Measurements from ENCODE around the gene GLOD5. TPM values are rescaled to one million over a fixed set of nuclear protein-coding genes. Genes with fewer than 3 reads are reported as not detected.

Gene GLOD5
- total RNA-seq: not detected

GRCh38 chrX:48761674-48762471 lies at the start of gene GLOD5:
GLOD5 (plus strand) TSS chrX:48761747; CDS start chrX:48761791, 44 bp downstream.
- Mint-ChIP-seq H3K4me1 (ENCODE audit: low read depth) (peaks cover 4% of the 10 kb centered on the region), H3K4me3 (no peak within 1 kb of the TSS), H3K9me3 (no peaks in the 10 kb centered on the region), H3K27ac (no peak within 1 kb of the TSS), H3K36me3 (ENCODE audit: insufficient read depth in 2 of 2) (no peaks in the 10 kb centered on the region), H3K27me3 (ENCODE audit: low read depth) (peaks cover 23% of the 10 kb centered on the region)
- DNase-seq (peak; percentile 6 to 22), ATAC-seq (replicated peaks in 1 of 2) (peak; percentile 47 to 58)

DNA sequence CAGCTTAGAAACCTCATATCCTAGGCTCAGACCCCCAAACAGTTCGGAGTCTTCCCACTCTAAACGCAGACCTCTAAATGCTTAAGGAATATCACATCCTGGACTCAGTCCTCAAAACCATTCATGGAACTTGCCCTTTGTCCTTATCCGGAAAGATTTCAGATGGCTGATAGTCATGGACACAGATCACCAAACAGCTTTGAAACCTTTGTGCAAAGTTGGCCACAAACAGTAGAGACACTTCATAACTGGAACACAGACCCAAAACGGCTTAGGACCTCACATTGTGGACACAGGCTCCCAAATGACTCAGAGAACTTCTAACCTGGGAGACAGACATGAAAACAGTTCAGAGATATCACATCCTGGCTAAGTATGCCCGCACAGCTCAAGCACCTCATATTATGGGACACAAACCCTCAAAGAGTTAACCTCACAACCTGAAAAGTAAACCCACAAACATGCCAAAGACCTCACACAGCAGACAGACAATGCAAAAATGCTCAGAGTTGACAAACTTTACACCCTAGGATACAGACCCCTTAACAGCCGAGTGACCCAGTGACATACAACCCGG lies 49.5 kb upstream of the GLOD5 start:
- no peak for DNase-seq
- peak in 1 of 2 donors; percentile 12 for ATAC-seq (replicated peaks in 1 of 2)
- H3K4me1 Mint-ChIP-seq (ENCODE audit: low read depth): peaks cover 58% of the 10 kb centered on the region
- peaks cover 28% of the 10 kb centered on the region for H3K27me3 Mint-ChIP-seq (ENCODE audit: low read depth)
- H3K4me3 Mint-ChIP-seq: peak overlapping the region; percentile 63 to 78
- H3K9me3 Mint-ChIP-seq: peaks cover 0 to 3% of the 10 kb centered on the region in 2 donors
- H3K27ac Mint-ChIP-seq: peak overlapping the region; percentile 85
- H3K36me3 Mint-ChIP-seq (ENCODE audit: insufficient read depth in 2 of 2): no peaks in the 10 kb centered on the region

DNA sequence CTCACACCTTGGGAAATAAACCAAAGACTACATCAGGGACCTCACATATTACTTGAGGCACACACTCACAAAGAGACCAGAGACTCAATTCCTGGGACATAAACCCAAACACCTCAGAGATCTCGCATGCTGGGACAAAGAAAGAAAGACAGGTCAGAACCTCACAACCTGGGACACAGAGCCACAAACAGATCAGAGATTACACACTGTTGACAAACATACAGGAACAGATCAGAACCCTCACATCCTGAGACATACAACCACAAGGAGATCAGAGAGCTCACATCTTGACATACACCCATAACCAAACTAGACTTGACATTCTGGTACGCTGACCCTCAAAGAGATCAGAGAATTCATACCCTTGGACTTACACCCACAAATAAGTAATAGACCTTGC lies 47.7 kb upstream of the GLOD5 start:
- DNase-seq (no peak), ATAC-seq (replicated peaks in 1 of 2) (peak; percentile 54 to 67)
- peaks cover 38% of the 10 kb centered on the region for H3K27me3 Mint-ChIP-seq (ENCODE audit: low read depth)
- H3K4me1 Mint-ChIP-seq (ENCODE audit: low read depth): peaks cover 67% of the 10 kb centered on the region
- peaks cover 0 to 2% of the 10 kb centered on the region in 2 donors for H3K36me3 Mint-ChIP-seq (ENCODE audit: insufficient read depth in 2 of 2)
- H3K4me3 Mint-ChIP-seq: peak overlapping the region; percentile 63 to 78
- H3K9me3 Mint-ChIP-seq: peaks cover 0 to 3% of the 10 kb centered on the region in 2 donors
- H3K27ac Mint-ChIP-seq: peak overlapping the region; percentile 85

DNA sequence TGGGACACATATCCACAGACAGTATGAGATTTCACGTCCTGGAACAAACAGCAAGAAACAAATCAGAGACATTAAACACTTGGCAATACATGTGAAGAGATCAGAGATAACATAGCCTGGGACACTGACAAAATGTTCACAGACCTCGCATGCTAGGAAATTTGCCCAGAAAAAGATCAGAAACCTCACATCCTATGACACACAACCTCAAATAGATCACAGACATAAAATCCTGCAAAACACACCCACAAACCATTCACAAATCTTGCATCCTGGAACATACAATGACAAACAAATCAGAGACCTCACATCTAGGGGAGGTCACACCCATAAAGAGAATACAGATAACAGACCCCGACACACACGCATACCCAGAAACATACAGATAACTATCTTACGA lies 47.0 kb upstream of the GLOD5 start:
- peaks cover 0 to 2% of the 10 kb centered on the region in 2 donors for H3K36me3 Mint-ChIP-seq (ENCODE audit: insufficient read depth in 2 of 2)
- peaks cover 0 to 3% of the 10 kb centered on the region in 2 donors for H3K9me3 Mint-ChIP-seq
- peak overlapping the region; percentile 85 for H3K27ac Mint-ChIP-seq
- no peak for DNase-seq
- H3K27me3 Mint-ChIP-seq (ENCODE audit: low read depth): peaks cover 40% of the 10 kb centered on the region
- H3K4me3 Mint-ChIP-seq: peak overlapping the region; percentile 63 to 78
- ATAC-seq (replicated peaks in 1 of 2): peak; percentile 21 to 33
- peaks cover 70% of the 10 kb centered on the region for H3K4me1 Mint-ChIP-seq (ENCODE audit: low read depth)

DNA sequence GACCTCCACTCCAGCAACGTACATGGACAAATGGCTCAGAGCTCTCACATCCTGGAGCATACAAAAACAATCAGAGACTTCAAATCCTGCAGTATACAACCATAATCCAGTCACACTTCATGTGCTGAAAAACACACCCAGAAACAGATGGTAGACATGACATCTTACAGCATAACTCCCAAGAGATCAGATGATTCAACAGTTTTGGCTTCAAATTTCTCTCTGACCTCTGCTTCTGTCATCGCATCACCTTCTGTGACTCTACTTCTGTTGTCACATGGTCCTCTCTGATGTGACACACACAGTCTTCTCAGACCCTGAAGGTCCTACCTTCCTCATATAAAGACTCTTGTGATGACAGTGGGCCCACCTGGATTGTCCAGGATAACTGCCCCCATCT lies 46.5 kb upstream of the GLOD5 start:
- ATAC-seq (replicated peaks in 1 of 2) (peak; percentile 27 to 36), DNase-seq (no peak)

GRCh38 chrX:48715876-48716502 lies 45.6 kb upstream of the GLOD5 start:
- H3K27ac Mint-ChIP-seq: peak overlapping the region; percentile 71
- peaks cover 0 to 3% of the 10 kb centered on the region in 2 donors for H3K9me3 Mint-ChIP-seq
- peak in 1 of 2 donors; percentile 8 for DNase-seq
- peak overlapping the region in 1 of 2 donors; percentile 78 for H3K4me3 Mint-ChIP-seq
- H3K27me3 Mint-ChIP-seq (ENCODE audit: low read depth): peaks cover 40% of the 10 kb centered on the region
- H3K36me3 Mint-ChIP-seq (ENCODE audit: insufficient read depth in 2 of 2): peaks cover 0 to 2% of the 10 kb centered on the region in 2 donors
- H3K4me1 Mint-ChIP-seq (ENCODE audit: low read depth): peaks cover 66% of the 10 kb centered on the region
- peak in 1 of 2 donors; percentile 9 for ATAC-seq (replicated peaks in 1 of 2)

More for the DNA sequence above, 46.5 kb upstream of the GLOD5 start:
- Mint-ChIP-seq H3K27me3 (ENCODE audit: low read depth) (peaks cover 40% of the 10 kb centered on the region), H3K27ac (peak overlapping the region; percentile 85), H3K36me3 (ENCODE audit: insufficient read depth in 2 of 2) (peaks cover 0 to 2% of the 10 kb centered on the region in 2 donors), H3K4me3 (peak overlapping the region; percentile 63 to 78), H3K9me3 (peaks cover 0 to 3% of the 10 kb centered on the region in 2 donors), H3K4me1 (ENCODE audit: low read depth) (peaks cover 70% of the 10 kb centered on the region)

- ATAC-seq (replicated peaks in 1 of 2): no peak
- H3K4me1 Mint-ChIP-seq (ENCODE audit: low read depth): peaks cover 28% of the 10 kb centered on the region
- no peak overlapping the region for H3K4me3 Mint-ChIP-seq
- H3K27me3 Mint-ChIP-seq (ENCODE audit: low read depth): peaks cover 12% of the 10 kb centered on the region
- H3K36me3 Mint-ChIP-seq (ENCODE audit: insufficient read depth in 2 of 2): peaks cover 0 to 2% of the 10 kb centered on the region in 2 donors
- no peak for DNase-seq
- peaks cover 0 to 3% of the 10 kb centered on the region in 2 donors for H3K9me3 Mint-ChIP-seq
- H3K27ac Mint-ChIP-seq: no peak overlapping the region
Observed at GRCh38 chrX:48719958-48720357, 41.6 kb upstream of the GLOD5 start.

- Mint-ChIP-seq H3K27ac (no peak overlapping the region), H3K36me3 (ENCODE audit: insufficient read depth in 2 of 2) (peaks cover 0 to 2% of the 10 kb centered on the region in 2 donors), H3K9me3 (peaks cover 0 to 3% of the 10 kb centered on the region in 2 donors), H3K4me3 (no peak overlapping the region), H3K27me3 (ENCODE audit: low read depth) (peaks cover 12% of the 10 kb centered on the region), H3K4me1 (ENCODE audit: low read depth) (peaks cover 28% of the 10 kb centered on the region)
- ATAC-seq (replicated peaks in 1 of 2) (peak; percentile 76 to 82), DNase-seq (no peak)
Observed at GRCh38 chrX:48720577-48721250, 40.8 kb upstream of the GLOD5 start.

DNA sequence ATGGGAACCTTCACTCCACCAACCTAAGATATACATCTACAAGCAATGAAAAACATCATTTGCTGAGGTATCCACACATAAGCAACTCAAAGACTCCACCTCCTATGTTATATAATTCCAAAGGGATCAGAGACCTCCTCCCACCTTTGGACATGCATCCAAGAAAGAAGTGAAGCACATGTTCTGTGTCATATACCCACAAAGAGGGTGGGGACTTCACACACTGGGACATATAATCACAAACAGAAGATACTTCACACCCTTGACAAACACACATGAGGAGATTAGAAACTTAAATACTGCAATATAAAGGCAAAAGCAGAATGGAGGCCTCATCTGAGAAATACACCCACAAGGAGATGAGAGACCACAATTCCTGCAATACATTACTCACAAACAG lies 39.6 kb upstream of the GLOD5 start:
- no peak for DNase-seq
- Mint-ChIP-seq H3K4me3 (no peak overlapping the region), H3K36me3 (ENCODE audit: insufficient read depth in 2 of 2) (peaks cover 3 to 8% of the 10 kb centered on the region in 2 donors), H3K4me1 (ENCODE audit: low read depth) (peaks cover 25% of the 10 kb centered on the region), H3K27ac (no peak overlapping the region), H3K27me3 (ENCODE audit: low read depth) (peaks cover 12% of the 10 kb centered on the region), H3K9me3 (peaks cover 3 to 5% of the 10 kb centered on the region in 2 donors)
- peak in 1 of 2 donors; percentile 9 for ATAC-seq (replicated peaks in 1 of 2)

- Mint-ChIP-seq H3K27ac (peak overlapping the region; percentile 86), H3K4me3 (peak overlapping the region in 1 of 2 donors; percentile 25), H3K4me1 (ENCODE audit: low read depth) (peaks cover 23% of the 10 kb centered on the region), H3K9me3 (peaks cover 2 to 17% of the 10 kb centered on the region in 2 donors), H3K36me3 (ENCODE audit: insufficient read depth in 2 of 2) (peaks cover 9 to 17% of the 10 kb centered on the region in 2 donors), H3K27me3 (ENCODE audit: low read depth) (peaks cover 13% of the 10 kb centered on the region)
- no peak for DNase-seq
- ATAC-seq (replicated peaks in 1 of 2): peak; percentile 36 to 46
Observed at GRCh38 chrX:48726596-48726995, 35.0 kb upstream of the GLOD5 start.

DNA sequence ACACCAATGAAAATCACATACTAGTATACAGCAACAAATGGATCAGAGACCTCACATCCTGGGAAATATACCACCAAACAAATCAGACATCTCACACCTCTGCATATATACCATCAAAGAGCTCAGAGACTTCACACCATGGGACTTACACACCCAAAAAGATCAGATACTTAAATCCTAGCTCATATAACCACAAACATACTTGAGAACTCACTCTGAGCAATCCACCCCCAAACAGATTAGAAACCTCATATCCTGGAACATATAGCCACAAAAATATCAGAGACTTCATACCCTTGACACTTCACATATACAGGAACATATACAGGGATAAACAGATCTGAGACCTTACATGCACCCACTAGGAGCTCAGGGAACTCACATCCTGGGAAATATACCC lies 32.9 kb upstream of the GLOD5 start:
- Mint-ChIP-seq H3K27ac (peak overlapping the region; percentile 49), H3K4me1 (ENCODE audit: low read depth) (peaks cover 23% of the 10 kb centered on the region), H3K4me3 (no peak overlapping the region), H3K36me3 (ENCODE audit: insufficient read depth in 2 of 2) (peaks cover 9 to 17% of the 10 kb centered on the region in 2 donors), H3K9me3 (peaks cover 2 to 17% of the 10 kb centered on the region in 2 donors), H3K27me3 (ENCODE audit: low read depth) (peaks cover 13% of the 10 kb centered on the region)
- ATAC-seq (replicated peaks in 1 of 2) (peak in 1 of 2 donors; percentile 36), DNase-seq (no peak)

DNA sequence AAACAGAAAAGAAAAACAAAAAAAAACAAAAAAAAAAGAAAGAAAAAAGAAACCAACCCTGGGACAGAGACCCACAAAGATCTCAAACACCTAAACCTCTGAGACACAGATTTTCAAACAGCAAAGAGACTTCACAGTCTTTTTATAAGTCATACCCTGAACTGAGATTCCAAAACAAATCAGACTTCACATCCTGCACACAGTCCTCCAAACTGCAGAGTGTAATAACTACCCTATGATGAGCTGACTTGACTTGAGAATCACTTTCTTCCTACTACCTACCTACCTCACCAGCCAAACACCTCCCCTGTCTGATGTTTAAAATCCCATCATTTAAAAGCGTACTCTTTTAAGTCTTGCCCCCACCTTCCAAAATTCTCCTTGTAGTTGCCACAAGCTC lies 25.2 kb upstream of the GLOD5 start:
- peaks cover 0 to 2% of the 10 kb centered on the region in 2 donors for H3K36me3 Mint-ChIP-seq (ENCODE audit: insufficient read depth in 2 of 2)
- H3K27ac Mint-ChIP-seq: peak overlapping the region; percentile 59
- ATAC-seq (replicated peaks in 1 of 2) (peak; percentile 56 to 62), DNase-seq (no peak)
- no peaks in the 10 kb centered on the region for H3K9me3 Mint-ChIP-seq
- peaks cover under 1% of the 10 kb centered on the region for H3K27me3 Mint-ChIP-seq (ENCODE audit: low read depth)
- H3K4me1 Mint-ChIP-seq (ENCODE audit: low read depth): peaks cover 22% of the 10 kb centered on the region
- peak overlapping the region; percentile 86 to 96 for H3K4me3 Mint-ChIP-seq
